HCT116 (cell line): Measurements from ENCODE around the gene MAP3K5. TPM values are rescaled to one million over a fixed set of nuclear protein-coding genes. Genes with fewer than 3 reads are reported as not detected.

Source experiments
- ATAC-seq: fragments of 200-7000 bp; cut with Tn5 transposase; 2 replicates; pipeline ENCODE4 v1.9.1; 2020; ENCODE audit warnings: mild to moderate bottlenecking, moderate library complexity
- BruUV-seq: library from RNA; stranded (reverse); fragments of 400-500 nt; replicated peaks from 2 replicates; lab custom pipeline; 2021; lab: Mats Ljungman, UMichigan
- CTCF ChIA-PET: fragments of 300-600 bp; sonication (Branson Sonifier 250); formaldehyde crosslinking; loops from one replicate; lab custom pipeline; 2021; ENCODE audit warnings: antibody characterized with exemption; lab: Charles Lee
- POLR2A ChIA-PET: fragments of 300-600, 350-600 bp; sonication (Branson Sonifier 250); formaldehyde crosslinking; loops from one replicate; lab custom pipeline; 2021; ENCODE audit warnings: antibody characterized with exemption; lab: Charles Lee
- RAD21 ChIA-PET, 2 experiments: fragments of 300-600 bp; sonication (Branson Sonifier 250); formaldehyde crosslinking; loops; one replicate each; lab custom pipeline; 2023; ENCODE audit warnings: low total read pairs in 2 of 2; ENCODE audit not compliant: uncharacterized antibody in 2 of 2, unreplicated experiment in 2 of 2, low non-redundant PET in 1 of 2; lab: Charles Lee
- DNase-seq: peaks from one replicate; pipeline ENCODE4 v3.0.0-alpha.2; 2010; ENCODE audit warnings: low read depth, low spot score
- H2AFZ ChIP-seq: fragments of 200-600 bp; shearing (Covaris generic), sonication (generic); 2 replicates; pipeline ENCODE4 v1.6.1; 2017; ENCODE audit warnings: low read depth, mixed run types, mixed read lengths, antibody characterized with exemption, low read length; ENCODE audit not compliant: poor library complexity, severe bottlenecking
- H3K27ac ChIP-seq: 2 replicates; pipeline ENCODE4 v1.5.1; 2012; ENCODE audit warnings: low read depth, low read length
- H3K27me3 ChIP-seq: fragments of 200-600 bp; sonication (generic); 2 replicates; pipeline ENCODE4 v1.6.1; 2016; ENCODE audit warnings: mixed run types, low read length, mixed read lengths; ENCODE audit not compliant: insufficient read depth
- H3K36me3 ChIP-seq, 2 experiments: fragments of 200-500 bp in 1 of 2; fragments of 200-600 bp in 1 of 2; sonication (Bioruptor generic) in 1 of 2; sonication (generic) in 1 of 2; 2 replicates each; pipeline versions ENCODE4 v1.5.1 to v1.6.1; 2014 to 2016; ENCODE audit warnings: low read length in 2 of 2, inconsistent platforms in 1 of 2, mixed read lengths in 1 of 2, mixed run types in 1 of 2; ENCODE audit not compliant: insufficient read depth in 2 of 2, control insufficient read depth in 1 of 2
- H3K4me1 ChIP-seq, 2 experiments: fragments of 200-600 bp in 1 of 2; sonication (generic) in 1 of 2; 2 replicates each; pipeline versions ENCODE4 v1.5.1 to v1.6.1; 2012 to 2017; ENCODE audit warnings: low read length in 2 of 2, inconsistent platforms in 1 of 2, mild to moderate bottlenecking in 1 of 2, mixed read lengths in 1 of 2, mixed run types in 1 of 2, moderate library complexity in 1 of 2; ENCODE audit not compliant: insufficient read depth in 2 of 2, control insufficient read depth in 1 of 2
- H3K4me2 ChIP-seq: fragments of 200-600 bp; sonication (generic); 2 replicates; pipeline ENCODE4 v1.6.1; 2017; ENCODE audit warnings: mixed run types, low read length, mixed read lengths
- H3K4me3 ChIP-seq, 2 experiments: fragments of 200-600 bp in 1 of 2; sonication (generic) in 1 of 2; replicated peaks in 1 of 2; 2 replicates each; pipeline ENCODE4 v1.5.1; 2011 to 2016; ENCODE audit warnings: low read length in 2 of 2, control low read depth in 1 of 2, low read depth in 1 of 2, mild to moderate bottlenecking in 1 of 2, mixed read lengths in 1 of 2, mixed run types in 1 of 2
- H3K79me2 ChIP-seq: fragments of 200-600 bp; sonication (generic); 2 replicates; pipeline ENCODE4 v1.6.1; 2017; ENCODE audit warnings: mild to moderate bottlenecking, mixed run types, low read length, moderate library complexity, mixed read lengths; ENCODE audit not compliant: insufficient read depth
- H3K9ac ChIP-seq: fragments of 200-600 bp; sonication (generic); 2 replicates; pipeline ENCODE4 v1.6.1; 2016; ENCODE audit warnings: low read length, mixed read lengths
- H3K9me2 ChIP-seq: fragments of 200-600 bp; sonication (generic), shearing (Covaris generic); 2 replicates; pipeline ENCODE4 v1.6.1; 2017; ENCODE audit warnings: mixed run types, mild to moderate bottlenecking, moderate library complexity; ENCODE audit not compliant: insufficient read depth
- H3K9me3 ChIP-seq, 2 experiments: fragments of 200-500 bp in 1 of 2; fragments of 200-600 bp in 1 of 2; sonication (Bioruptor generic) in 1 of 2; sonication (generic) in 1 of 2; 2 replicates each; pipeline ENCODE4 v1.6.1; 2014 to 2017; ENCODE audit warnings: low read length in 2 of 2, mixed read lengths in 2 of 2, inconsistent platforms in 1 of 2, low read depth in 1 of 2, mild to moderate bottlenecking in 1 of 2, mixed run types in 1 of 2, moderate library complexity in 1 of 2; ENCODE audit not compliant: control insufficient read depth in 1 of 2, insufficient read depth in 1 of 2
- H4K20me1 ChIP-seq: fragments of 200-600 bp; sonication (generic), shearing (Covaris generic); 2 replicates; pipeline ENCODE4 v1.6.1; 2017; ENCODE audit warnings: mixed run types, mild to moderate bottlenecking, moderate library complexity; ENCODE audit not compliant: insufficient read depth
- EGR1 ChIP-seq: IDR thresholded peaks from 2 replicates; pipeline ENCODE4 v1.6.1; 2012; ENCODE audit warnings: low read depth
- EZH2phosphoT487 ChIP-seq: fragments of 200-600 bp; IDR thresholded peaks from 2 replicates; pipeline ENCODE4 v1.6.1; 2018; ENCODE audit warnings: antibody characterized with exemption, borderline replicate concordance
- SIN3A ChIP-seq: IDR thresholded peaks from 2 replicates; pipeline ENCODE4 v1.6.1; 2012; ENCODE audit warnings: low read depth
- YY1 ChIP-seq: IDR thresholded peaks from 2 replicates; pipeline ENCODE4 v1.6.1; 2011; ENCODE audit warnings: low read length, low read depth, moderate library complexity, mild to moderate bottlenecking; ENCODE audit not compliant: insufficient replicate concordance; ENCODE audit errors: extremely low read depth
- intact Hi-C: fragments of 100-400 bp; cut with micrococcal nuclease; formaldehyde crosslinking; loops from 2 replicates; pipeline ENCODE4 v1.10.0; 2022
- total RNA-seq: library from RNA; stranded (reverse); gene quantifications from one replicate; pipeline ENCODE4 v1.2.1, GENCODE V29; 2021; ENCODE audit not compliant: unreplicated experiment
- TF ChIP-seq, protein P1 (sequence below): IDR thresholded peaks from 2 replicates; pipeline ENCODE4 v1.6.1; 2011; ENCODE audit warnings: mild to moderate bottlenecking, low read length, moderate library complexity; ENCODE audit not compliant: insufficient replicate concordance; ENCODE audit errors: extremely low read depth
- TF ChIP-seq, protein P2 (sequence below): IDR thresholded peaks from 2 replicates; pipeline ENCODE4 v1.6.1; 2012; ENCODE audit warnings: low read depth

MAP3K5 gene
- total RNA-seq, 1 experiment from 2014 or later: 11.8 TPM

DNA sequence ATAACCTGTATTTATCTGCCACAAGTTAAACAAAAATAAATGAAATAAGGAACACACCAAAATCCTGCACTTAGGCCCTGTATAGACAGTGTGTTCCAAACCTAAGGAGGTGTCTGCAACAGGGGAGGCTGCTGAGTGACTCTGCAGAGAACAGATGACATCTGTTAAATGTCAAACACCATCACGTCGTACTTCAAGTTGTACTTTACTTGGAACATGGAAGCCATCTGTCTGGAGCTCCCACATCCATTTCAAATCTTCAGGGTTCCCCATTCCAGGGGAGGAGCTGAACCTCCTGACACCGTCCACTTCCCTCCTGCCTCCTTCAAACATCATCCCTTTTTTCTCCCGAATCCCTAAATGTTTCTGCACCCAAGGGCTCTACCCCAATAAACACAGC, 240.2 kb downstream of the MAP3K5 start:
- no peaks in the 10 kb centered on the region for H4K20me1 ChIP-seq
- no TSS peak for BruUV-seq
- CTCF ChIA-PET: no interaction called here

More for the DNA sequence above, 240.2 kb downstream of the MAP3K5 start:
- DNase-seq (no peak), ATAC-seq (no peak)
- Histone ChIP-seq H3K9ac (no peak overlapping the region), H3K4me1 (peaks cover 6 to 17% of the 10 kb centered on the region in 2 experiments; a peak in 3 of 4 replicates), H3K79me2 (peaks cover 24% of the 10 kb centered on the region), H3K9me2 (no peaks in the 10 kb centered on the region), H3K9me3 (no peaks in the 10 kb centered on the region), H3K4me3 (no peak overlapping the region), H2AFZ (no peak overlapping the region), H3K27ac (no peak overlapping the region), H3K36me3 (no peaks in the 10 kb centered on the region), H3K27me3 (no peaks in the 10 kb centered on the region), H3K4me2 (no peak overlapping the region)
- intact Hi-C loops: loop anchor here (5.0 to 10.0 kb wide), 2 partner anchors 265 to 1017 kb away; partner anchors contain the start of gene BCLAF1
- ChIA-PET RAD21 (no interaction called here), POLR2A (no interaction called here)
- TF ChIP-seq, protein P1, sequence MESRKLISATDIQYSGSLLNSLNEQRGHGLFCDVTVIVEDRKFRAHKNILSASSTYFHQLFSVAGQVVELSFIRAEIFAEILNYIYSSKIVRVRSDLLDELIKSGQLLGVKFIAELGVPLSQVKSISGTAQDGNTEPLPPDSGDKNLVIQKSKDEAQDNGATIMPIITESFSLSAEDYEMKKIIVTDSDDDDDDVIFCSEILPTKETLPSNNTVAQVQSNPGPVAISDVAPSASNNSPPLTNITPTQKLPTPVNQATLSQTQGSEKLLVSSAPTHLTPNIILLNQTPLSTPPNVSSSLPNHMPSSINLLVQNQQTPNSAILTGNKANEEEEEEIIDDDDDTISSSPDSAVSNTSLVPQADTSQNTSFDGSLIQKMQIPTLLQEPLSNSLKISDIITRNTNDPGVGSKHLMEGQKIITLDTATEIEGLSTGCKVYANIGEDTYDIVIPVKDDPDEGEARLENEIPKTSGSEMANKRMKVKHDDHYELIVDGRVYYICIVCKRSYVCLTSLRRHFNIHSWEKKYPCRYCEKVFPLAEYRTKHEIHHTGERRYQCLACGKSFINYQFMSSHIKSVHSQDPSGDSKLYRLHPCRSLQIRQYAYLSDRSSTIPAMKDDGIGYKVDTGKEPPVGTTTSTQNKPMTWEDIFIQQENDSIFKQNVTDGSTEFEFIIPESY: no peak
- TF ChIP-seq EZH2phosphoT487: no peak
- TF ChIP-seq SIN3A: no peak
- no peak for TF ChIP-seq YY1
- TF ChIP-seq, protein P2, sequence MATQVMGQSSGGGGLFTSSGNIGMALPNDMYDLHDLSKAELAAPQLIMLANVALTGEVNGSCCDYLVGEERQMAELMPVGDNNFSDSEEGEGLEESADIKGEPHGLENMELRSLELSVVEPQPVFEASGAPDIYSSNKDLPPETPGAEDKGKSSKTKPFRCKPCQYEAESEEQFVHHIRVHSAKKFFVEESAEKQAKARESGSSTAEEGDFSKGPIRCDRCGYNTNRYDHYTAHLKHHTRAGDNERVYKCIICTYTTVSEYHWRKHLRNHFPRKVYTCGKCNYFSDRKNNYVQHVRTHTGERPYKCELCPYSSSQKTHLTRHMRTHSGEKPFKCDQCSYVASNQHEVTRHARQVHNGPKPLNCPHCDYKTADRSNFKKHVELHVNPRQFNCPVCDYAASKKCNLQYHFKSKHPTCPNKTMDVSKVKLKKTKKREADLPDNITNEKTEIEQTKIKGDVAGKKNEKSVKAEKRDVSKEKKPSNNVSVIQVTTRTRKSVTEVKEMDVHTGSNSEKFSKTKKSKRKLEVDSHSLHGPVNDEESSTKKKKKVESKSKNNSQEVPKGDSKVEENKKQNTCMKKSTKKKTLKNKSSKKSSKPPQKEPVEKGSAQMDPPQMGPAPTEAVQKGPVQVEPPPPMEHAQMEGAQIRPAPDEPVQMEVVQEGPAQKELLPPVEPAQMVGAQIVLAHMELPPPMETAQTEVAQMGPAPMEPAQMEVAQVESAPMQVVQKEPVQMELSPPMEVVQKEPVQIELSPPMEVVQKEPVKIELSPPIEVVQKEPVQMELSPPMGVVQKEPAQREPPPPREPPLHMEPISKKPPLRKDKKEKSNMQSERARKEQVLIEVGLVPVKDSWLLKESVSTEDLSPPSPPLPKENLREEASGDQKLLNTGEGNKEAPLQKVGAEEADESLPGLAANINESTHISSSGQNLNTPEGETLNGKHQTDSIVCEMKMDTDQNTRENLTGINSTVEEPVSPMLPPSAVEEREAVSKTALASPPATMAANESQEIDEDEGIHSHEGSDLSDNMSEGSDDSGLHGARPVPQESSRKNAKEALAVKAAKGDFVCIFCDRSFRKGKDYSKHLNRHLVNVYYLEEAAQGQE: no peak
- no peak for TF ChIP-seq EGR1
